Hepatocyte (in vitro differentiated cells): ENCODE data around the gene TNFRSF1B. TPM values are rescaled to one million over a fixed set of nuclear protein-coding genes. Genes with fewer than 3 reads are reported as not detected.

Experiments used
- DNase-seq: peaks from one replicate; pipeline ENCODE4 v3.0.0-alpha.2; 2016; ENCODE audit warnings: low spot score
- H2AFZ ChIP-seq: fragments of 200-600 bp; sonication (generic); 2 replicates; pipeline ENCODE4 v1.6.0; 2016; ENCODE audit warnings: antibody characterized with exemption, mild to moderate bottlenecking
- H3K27ac ChIP-seq: fragments of 200-600 bp; sonication (generic); 2 replicates; pipeline ENCODE4 v1.5.1; 2016; ENCODE audit warnings: mild to moderate bottlenecking
- H3K27me3 ChIP-seq: fragments of 200-600 bp; sonication (generic); 2 replicates; pipeline ENCODE4 v1.6.1; 2016
- H3K36me3 ChIP-seq: fragments of 200-600 bp; sonication (generic); replicated peaks from 2 replicates; pipeline ENCODE4 v1.5.1; 2016; ENCODE audit warnings: low read depth; ENCODE audit not compliant: insufficient read depth
- H3K4me1 ChIP-seq: fragments of 200-600 bp; sonication (generic); 2 replicates; pipeline ENCODE4 v1.5.1; 2016; ENCODE audit warnings: mild to moderate bottlenecking, moderate library complexity; ENCODE audit not compliant: insufficient read depth
- H3K4me2 ChIP-seq: fragments of 200-600 bp; sonication (generic); 2 replicates; pipeline ENCODE4 v1.6.0; 2016
- H3K4me3 ChIP-seq: fragments of 200-600 bp; sonication (generic); 2 replicates; pipeline ENCODE4 v1.5.1; 2016; ENCODE audit warnings: mild to moderate bottlenecking
- H3K79me2 ChIP-seq: fragments of 200-600 bp; sonication (generic); 2 replicates; pipeline ENCODE4 v1.6.0; 2017; ENCODE audit warnings: mild to moderate bottlenecking
- H3K9me2 ChIP-seq: fragments of 200-600 bp; sonication (generic); replicated peaks from 2 replicates; pipeline ENCODE4 v1.6.0; 2017; ENCODE audit warnings: mild to moderate bottlenecking; ENCODE audit not compliant: insufficient read depth
- H3K9me3 ChIP-seq: fragments of 200-600 bp; sonication (generic); 2 replicates; pipeline ENCODE4 v1.5.1; 2016; ENCODE audit warnings: low read depth, mild to moderate bottlenecking
- H4K20me1 ChIP-seq: fragments of 200-600 bp; sonication (generic); 2 replicates; pipeline ENCODE4 v1.6.0; 2016; ENCODE audit warnings: mild to moderate bottlenecking; ENCODE audit not compliant: insufficient read depth, poor library complexity, severe bottlenecking
- CTCF ChIP-seq: fragments of 200-600 bp; sonication (generic); IDR thresholded peaks from 2 replicates; pipeline ENCODE4 v1.5.1; 2016; ENCODE audit warnings: antibody characterized with exemption, mild to moderate bottlenecking; ENCODE audit not compliant: poor library complexity
- EZH2 ChIP-seq: fragments of 200-600 bp; sonication (generic); IDR thresholded peaks from 2 replicates; pipeline ENCODE4 v1.6.1; 2016; ENCODE audit warnings: antibody characterized with exemption, mild to moderate bottlenecking, borderline replicate concordance
- EZH2phosphoT487 ChIP-seq: fragments of 200-600 bp; sonication (generic); IDR thresholded peaks from one replicate; pipeline ENCODE4 v1.6.1; 2018; ENCODE audit warnings: antibody characterized with exemption, mild to moderate bottlenecking, low read depth, moderate library complexity; ENCODE audit not compliant: unreplicated experiment, severe bottlenecking
- WGBS: methylation state at CpG from one replicate; pipeline ENCODE4 v1.1.6; 2016; ENCODE audit warnings: low lambda C conversion rate; ENCODE audit errors: missing lambda C conversion rate; 5-methylcytosine and 5-hydroxymethylcytosine counted together
- polyA plus RNA-seq: library from polyadenylated mRNA; unstranded; fragments of >200 nt; fragmentation: Nextera tagmentation; extraction: Ambion mirVana; gene quantifications from 2 replicates; pipeline ENCODE4 v1.2.1, GENCODE V29; 2016
- total RNA-seq: library from RNA; depleted of rRNA; stranded (reverse); fragments of >200 nt; gene quantifications from 2 replicates; pipeline ENCODE4 v1.2.3, GENCODE V29; 2014

Gene TNFRSF1B
- total and polyA plus RNA-seq, 2 experiments from 2014 or later = 4.3 to 13.4 TPM

DNA sequence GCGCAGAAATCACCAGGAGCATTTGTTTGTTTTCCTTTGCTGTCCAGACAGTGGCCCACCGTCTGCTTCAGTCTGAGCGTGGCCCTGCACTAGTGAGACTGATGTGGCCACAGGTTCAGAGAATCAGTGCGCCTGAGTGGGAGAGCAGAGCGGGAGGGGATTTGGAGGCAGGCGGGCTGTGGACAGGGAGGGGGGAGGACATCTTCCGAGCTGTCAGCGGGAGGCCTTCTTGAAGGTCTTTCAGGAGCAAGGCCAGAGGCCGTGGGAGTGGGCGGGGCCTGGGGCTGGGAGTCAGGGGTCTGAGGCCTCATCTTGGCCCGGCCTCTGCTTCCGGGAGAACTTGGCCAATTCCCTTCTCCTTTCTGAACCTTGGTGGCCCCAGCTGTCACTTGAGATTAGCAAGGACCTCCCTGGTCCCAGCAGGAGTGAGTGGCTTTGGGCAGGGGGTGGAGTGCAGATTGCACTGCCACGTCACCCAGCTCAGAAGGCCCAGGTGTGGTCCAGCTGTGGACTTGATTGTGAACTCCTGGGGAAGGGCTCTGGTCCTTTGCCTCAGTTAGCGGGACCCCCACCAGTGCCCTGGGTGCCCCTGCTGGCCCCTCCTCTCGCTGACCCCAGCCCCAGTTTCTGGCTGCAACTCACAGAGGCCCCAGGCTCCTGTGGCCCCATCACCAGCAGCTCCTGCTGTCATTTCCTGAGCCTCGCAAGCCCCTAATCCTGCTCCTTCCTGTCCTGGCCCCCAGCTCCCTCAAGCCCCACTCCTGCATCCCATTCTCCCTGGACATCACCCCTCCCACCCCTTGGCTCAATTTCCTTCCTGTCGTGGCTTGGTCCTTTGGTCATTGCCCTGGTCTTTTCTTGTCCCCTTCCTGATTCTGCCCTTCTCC lies 8.4 kb downstream of the TNFRSF1B start:
- no peaks in the 10 kb centered on the region for H3K27me3 ChIP-seq
- no peak overlapping the region for H3K4me3 ChIP-seq
- no peaks in the 10 kb centered on the region for H3K79me2 ChIP-seq
- no peaks in the 10 kb centered on the region for H3K9me3 ChIP-seq
- TF ChIP-seq EZH2phosphoT487 (no peak), EZH2 (no peak), CTCF (no peak)
- H3K9me2 ChIP-seq = no peaks in the 10 kb centered on the region
- H3K4me2 ChIP-seq = no peak overlapping the region
- H4K20me1 ChIP-seq = no peaks in the 10 kb centered on the region
- no peak overlapping the region for H3K27ac ChIP-seq
- peaks cover 8% of the 10 kb centered on the region for H3K4me1 ChIP-seq
- no peaks in the 10 kb centered on the region for H3K36me3 ChIP-seq
- no peak overlapping the region for H2AFZ ChIP-seq
- WGBS = 68% methylated on average over 15 of the region's 17 CpGs
- DNase-seq = no peak

DNA sequence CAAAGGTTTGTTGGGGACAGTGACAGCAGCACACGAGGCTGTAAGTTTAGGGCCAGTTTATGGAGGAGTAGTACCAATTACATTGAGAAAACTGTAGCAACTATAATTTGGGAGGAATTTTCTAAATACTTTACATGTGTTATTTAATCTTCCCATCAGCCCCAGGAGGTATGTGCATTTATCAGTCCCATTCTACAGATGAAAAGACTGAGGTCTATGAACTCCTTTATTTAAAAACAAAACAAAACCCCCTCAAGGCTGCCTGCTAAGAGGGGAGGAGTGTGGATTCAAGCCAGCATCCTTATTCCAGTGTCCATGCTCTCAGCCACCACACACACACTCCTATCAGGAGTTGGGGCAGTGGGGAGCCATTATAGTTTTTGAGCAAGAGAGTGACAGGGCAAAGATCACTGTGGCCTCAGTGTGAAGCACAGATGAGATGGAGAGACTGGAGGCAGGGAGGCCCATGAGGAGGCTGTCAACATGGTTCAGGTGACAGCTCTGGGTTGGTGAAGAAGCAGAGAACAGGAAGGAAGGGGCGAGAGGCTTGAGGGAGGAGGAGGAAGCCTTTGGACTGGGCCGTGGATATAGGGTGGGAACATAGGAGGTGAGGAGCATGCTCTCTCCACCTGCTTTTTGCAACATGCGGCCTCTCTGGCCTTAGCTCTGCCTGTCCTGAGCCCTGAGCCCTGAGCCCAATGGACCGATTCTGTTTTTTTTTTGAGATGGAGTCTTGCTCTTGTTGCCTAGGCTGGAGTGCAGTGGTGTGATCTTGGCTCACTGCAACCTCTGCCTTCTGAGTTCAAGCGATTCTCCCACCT lies 9.7 kb downstream of the TNFRSF1B start:
- Histone ChIP-seq H3K27me3 (no peaks in the 10 kb centered on the region), H3K9me2 (no peaks in the 10 kb centered on the region), H3K4me3 (no peak overlapping the region), H3K4me2 (no peak overlapping the region), H3K79me2 (no peaks in the 10 kb centered on the region), H3K27ac (no peak overlapping the region), H3K9me3 (no peaks in the 10 kb centered on the region), H2AFZ (no peak overlapping the region), H3K4me1 (peaks cover 8% of the 10 kb centered on the region), H4K20me1 (no peaks in the 10 kb centered on the region), H3K36me3 (no peaks in the 10 kb centered on the region)
- DNase-seq = no peak
- WGBS = 89% methylated on average over 6 of the region's 6 CpGs
- TF ChIP-seq EZH2phosphoT487 (no peak), EZH2 (no peak), CTCF (no peak)

DNA sequence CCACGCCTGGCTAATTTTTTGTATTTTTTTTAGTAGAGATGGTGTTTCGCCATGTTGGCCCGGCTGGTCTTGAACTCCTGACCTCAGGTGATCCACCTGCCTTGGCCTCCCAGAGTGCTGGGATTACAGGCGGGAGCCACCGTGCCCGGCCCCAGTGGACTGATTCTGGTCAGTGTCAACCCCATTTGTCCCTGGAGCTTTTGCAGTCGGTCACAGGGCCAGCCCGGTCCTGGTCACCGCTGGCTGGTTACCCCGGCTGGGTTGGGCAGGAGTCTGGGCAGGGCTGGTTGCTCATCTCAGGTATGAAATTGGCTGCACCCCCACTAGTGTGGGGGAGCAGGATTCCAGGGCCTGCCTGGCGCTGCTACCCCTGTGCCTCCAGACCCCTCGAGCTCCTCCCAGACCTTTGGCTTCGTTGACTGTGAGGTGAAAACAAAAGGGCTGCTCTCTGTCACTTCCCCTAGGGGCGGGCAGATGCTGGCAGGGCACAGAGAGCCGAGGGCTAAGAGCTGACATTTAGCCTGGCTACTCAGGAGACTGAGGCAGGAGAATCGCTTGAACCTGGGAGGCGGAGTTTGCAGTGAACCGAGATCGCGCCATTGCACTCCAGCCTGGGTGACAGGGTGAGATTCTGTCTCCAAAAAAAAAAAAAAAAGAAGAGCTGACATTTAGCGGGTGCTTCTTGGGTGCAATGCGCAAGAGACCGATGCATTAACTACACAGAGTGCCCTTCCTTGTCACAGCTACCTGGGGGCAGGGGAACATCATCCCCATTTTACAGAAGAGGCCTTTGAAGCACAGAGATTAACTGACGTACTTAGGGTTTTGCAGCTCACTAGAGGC lies 10.6 kb downstream of the TNFRSF1B start:
- Histone ChIP-seq H3K4me3 (no peak overlapping the region), H4K20me1 (no peaks in the 10 kb centered on the region), H3K79me2 (no peaks in the 10 kb centered on the region), H3K9me3 (no peaks in the 10 kb centered on the region), H3K4me1 (peaks cover 8% of the 10 kb centered on the region), H3K27me3 (no peaks in the 10 kb centered on the region), H2AFZ (no peak overlapping the region), H3K36me3 (no peaks in the 10 kb centered on the region), H3K27ac (no peak overlapping the region), H3K4me2 (no peak overlapping the region), H3K9me2 (no peaks in the 10 kb centered on the region)
- no peak for DNase-seq
- WGBS = 85% methylated on average over 24 of the region's 24 CpGs
- no peak for TF ChIP-seq EZH2
- TF ChIP-seq CTCF = no peak
- no peak for TF ChIP-seq EZH2phosphoT487
